HepG2 (cell line): ENCODE results near the gene BICRA. TPM values are rescaled to one million over a fixed set of nuclear protein-coding genes. Genes with fewer than 3 reads are reported as not detected.

ENCODE experiments used
- ATAC-seq: fragments of 200-7000 bp; cut with Tn5 transposase; 3 replicates; pipeline ENCODE4 v1.9.1; 2020; ENCODE audit warnings: mild to moderate bottlenecking, moderate library complexity
- BruUV-seq: library from RNA; stranded (reverse); fragments of 400-500 nt; replicated peaks from 2 replicates; lab custom pipeline; 2021; lab: Mats Ljungman, UMichigan
- CTCF ChIA-PET: fragments of 300-600 bp; formaldehyde crosslinking; extraction: SDS; loops from one replicate; lab custom pipeline; 2021; ENCODE audit warnings: low total read pairs, inconsistent platforms, low intra/inter-chr PET ratio; lab: Yijun Ruan, JAX
- POLR2A ChIA-PET: fragments of 350-600 bp; sonication (Branson Sonifier 250); formaldehyde crosslinking; loops from one replicate; lab custom pipeline; 2020; ENCODE audit warnings: antibody characterized with exemption, inconsistent platforms; lab: Yijun Ruan, JAX
- DNase-seq: peaks from one replicate; pipeline ENCODE4 v3.0.0-alpha.2; 2015; ENCODE audit warnings: low spot score
- FAIRE-seq: peaks from 3 replicates; lab custom pipeline; 2011; peaks lifted over from hg19 to GRCh38; lab: Jason Lieb, UNC
- H2AFZ ChIP-seq: one replicate; pipeline ENCODE4 v1.6.1; 2011; ENCODE audit warnings: low read length, inconsistent platforms
- H3K27ac ChIP-seq: fragments of 300-600 bp; 3 replicates; pipeline ENCODE4 v1.8.0; 2011; ENCODE audit warnings: mixed run types, mild to moderate bottlenecking, mixed read lengths, low read length, inconsistent platforms; ENCODE audit not compliant: insufficient read depth; ENCODE audit errors: extremely low read length
- H3K27me3 ChIP-seq, 2 experiments: fragments of 200-600 bp in 1 of 2; 2 replicates in 1 of 2; 3 replicates in 1 of 2; pipeline versions ENCODE4 v1.6.0 to v1.8.0; 2011; ENCODE audit warnings: low read length in 2 of 2, mild to moderate bottlenecking in 2 of 2, moderate library complexity in 2 of 2, inconsistent platforms in 1 of 2; ENCODE audit not compliant: insufficient read depth in 2 of 2, control insufficient read depth in 1 of 2
- H3K36me3 ChIP-seq, 2 experiments: fragments of 200-600 bp in 1 of 2; replicated peaks in 1 of 2; 2 replicates in 1 of 2; 3 replicates in 1 of 2; pipeline versions ENCODE4 v1.5.1 to v1.8.0; 2011; ENCODE audit warnings: low read length in 2 of 2, inconsistent platforms in 1 of 2; ENCODE audit not compliant: insufficient read depth in 2 of 2, control insufficient read depth in 1 of 2
- H3K4me1 ChIP-seq: 2 replicates; pipeline ENCODE4 v1.5.1; 2012; ENCODE audit warnings: low read length, inconsistent platforms; ENCODE audit not compliant: insufficient read depth
- H3K4me2 ChIP-seq: 2 replicates; pipeline ENCODE4 v1.6.0; 2011; ENCODE audit warnings: low read depth, low read length, inconsistent platforms
- H3K4me3 ChIP-seq, 3 experiments: fragments of 200-600 bp in 1 of 3; sonication (generic), shearing (Covaris generic) in 1 of 3; replicated peaks in 1 of 3; 2 replicates each; pipeline ENCODE4 v1.5.1; 2011 to 2016; ENCODE audit warnings: low read length in 3 of 3, inconsistent platforms in 2 of 3, low read depth in 2 of 3, mild to moderate bottlenecking in 2 of 3, control low read depth in 1 of 3, mixed read lengths in 1 of 3; ENCODE audit not compliant: insufficient read depth in 1 of 3
- H3K79me2 ChIP-seq: one replicate; pipeline ENCODE4 v1.6.1; 2011; ENCODE audit warnings: low read length, inconsistent platforms; ENCODE audit not compliant: insufficient read depth
- H3K9ac ChIP-seq: 2 replicates; pipeline ENCODE4 v1.6.0; 2011; ENCODE audit warnings: mild to moderate bottlenecking, low read depth, low read length, inconsistent platforms; ENCODE audit not compliant: insufficient read depth
- H3K9me3 ChIP-seq: 2 replicates; pipeline ENCODE4 v1.5.1; 2012; ENCODE audit warnings: mild to moderate bottlenecking, low read length
- H4K20me1 ChIP-seq: 2 replicates; pipeline ENCODE4 v1.6.0; 2011; ENCODE audit warnings: inconsistent platforms, mild to moderate bottlenecking, low read length, moderate library complexity; ENCODE audit not compliant: insufficient read depth
- ATF7 ChIP-seq, 2 experiments: fragments of 450-650 bp in 1 of 2; sonication (generic) in 1 of 2; formaldehyde crosslinking in 1 of 2; IDR thresholded peaks; 2 replicates each; pipeline versions ENCODE4 v1.4.0 to v1.6.1; 2016 to 2020; ENCODE audit warnings: antibody characterized with exemption in 1 of 2, mild to moderate bottlenecking in 1 of 2, missing genetic modification reagents in 1 of 2
- KLF13 ChIP-seq: sonication (generic); formaldehyde crosslinking; IDR thresholded peaks from 2 replicates; pipeline ENCODE4 v1.4.0; 2020; ENCODE audit warnings: mild to moderate bottlenecking, missing genetic modification reagents
- NR1H2 ChIP-seq: sonication (generic); formaldehyde crosslinking; IDR thresholded peaks from 2 replicates; pipeline ENCODE4 v1.8.1; 2022; ENCODE audit warnings: low read depth, missing genetic modification reagents, borderline replicate concordance
- SMAD3 ChIP-seq: sonication (generic); formaldehyde crosslinking; IDR thresholded peaks from 2 replicates; pipeline ENCODE4 v1.4.0; 2020; ENCODE audit warnings: missing genetic modification reagents
- SP140L ChIP-seq: sonication (generic); formaldehyde crosslinking; IDR thresholded peaks from 2 replicates; pipeline ENCODE4 v1.4.0; 2020; ENCODE audit warnings: missing genetic modification reagents, borderline replicate concordance
- SUZ12 ChIP-seq: fragments of 150-350 bp; IDR thresholded peaks from 2 replicates; pipeline ENCODE4 v1.6.1; 2014; ENCODE audit warnings: low read depth, low read length
- TBX3 ChIP-seq: fragments of 450-650 bp; IDR thresholded peaks from 2 replicates; pipeline ENCODE4 v1.6.1; 2017; ENCODE audit warnings: antibody characterized with exemption, mild to moderate bottlenecking, inconsistent platforms, borderline replicate concordance
- ZNF180 ChIP-seq: sonication (generic); formaldehyde crosslinking; IDR thresholded peaks from 2 replicates; pipeline ENCODE4 v1.4.0; 2020; ENCODE audit warnings: low read depth, missing genetic modification reagents, borderline replicate concordance
- ZNF652 ChIP-seq: IDR thresholded peaks from 2 replicates; pipeline ENCODE4 v1.6.1; 2016; ENCODE audit warnings: low read depth, borderline replicate concordance
- WGBS: methylation state at CpG from one replicate; pipeline ENCODE4 v1.1.6; 2017; ENCODE audit warnings: low lambda C conversion rate; 5-methylcytosine and 5-hydroxymethylcytosine counted together
- in situ Hi-C: cut with HindIII; loops from 2 replicates; pipeline ENCODE4 v1.10.0; 2017; ENCODE audit warnings: low pct_unique_long_range_greater_than_20kb; ENCODE audit not compliant: extremely low pct_ligation_motif_present
- intact Hi-C: fragments of 100-400 bp; cut with micrococcal nuclease; formaldehyde crosslinking; loops from one replicate; pipeline ENCODE4 v1.10.0; 2022; ENCODE audit not compliant: unreplicated experiment
- polyA plus RNA-seq, 8 experiments: library from polyadenylated mRNA; depleted of rRNA in 3 of 8; stranded (reverse) in 7 of 8; unstranded in 1 of 8; fragments of >200 nt; fragmentation: Illumina TruSeq in 4 of 8; extraction: Trizol in 4 of 8; gene quantifications; 2 replicates each; pipeline versions ENCODE4 v1.2.1 to v1.2.3, GENCODE V29; 2011 to 2016; ENCODE audit warnings: low read depth in 4 of 8, missing spikeins in 1 of 8, mixed read lengths in 1 of 8; ENCODE audit not compliant: insufficient read depth in 1 of 8
- total RNA-seq, 5 experiments: library from RNA; depleted of rRNA; stranded (reverse); fragments of >200 nt; fragmentation: Illumina TruSeq; extraction: Trizol; gene quantifications; 2 replicates each; pipeline ENCODE4 v1.2.3, GENCODE V29; 2016; ENCODE audit warnings: low read depth in 1 of 5
- TF ChIP-seq, protein P1 (sequence below): sonication (generic); formaldehyde crosslinking; IDR thresholded peaks from 2 replicates; pipeline ENCODE4 v1.4.0; 2020; ENCODE audit warnings: low read depth, mild to moderate bottlenecking, missing genetic modification reagents
- TF ChIP-seq, protein P2 (sequence below): sonication (generic); formaldehyde crosslinking; IDR thresholded peaks from 2 replicates; pipeline ENCODE4 v1.5.0; 2020; ENCODE audit warnings: mild to moderate bottlenecking, missing genetic modification reagents
- TF ChIP-seq, protein P3 (sequence below): sonication (generic); formaldehyde crosslinking; IDR thresholded peaks from 2 replicates; pipeline ENCODE4 v1.5.0; 2020; ENCODE audit warnings: missing genetic modification reagents

Gene BICRA
- total and polyA plus RNA-seq, 2 of the 13 experiments (the other 11 are each of a cell fraction or from before 2014, with no cell fraction given), result 0.55 to 0.71 TPM

DNA sequence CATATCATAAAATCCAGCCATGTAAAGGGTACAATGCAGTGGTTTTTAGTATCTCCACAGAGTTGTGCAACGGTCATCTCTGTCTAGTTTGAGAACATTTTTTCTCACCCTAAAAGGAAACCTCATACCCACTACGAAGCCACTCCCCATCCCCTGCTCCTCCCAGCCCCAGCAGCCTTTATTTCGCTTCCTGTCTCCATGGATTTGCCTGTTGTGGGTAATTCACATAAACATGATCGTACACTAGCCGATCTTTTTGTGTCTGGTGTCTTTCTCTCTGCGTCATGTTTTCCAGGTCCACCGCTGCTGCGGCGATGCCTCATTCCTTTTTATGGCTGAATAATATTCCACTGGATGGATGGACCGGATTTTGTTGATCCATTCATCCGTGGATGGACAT lies 28.6 kb downstream of the BICRA start (continued):
- TF ChIP-seq, protein P1, sequence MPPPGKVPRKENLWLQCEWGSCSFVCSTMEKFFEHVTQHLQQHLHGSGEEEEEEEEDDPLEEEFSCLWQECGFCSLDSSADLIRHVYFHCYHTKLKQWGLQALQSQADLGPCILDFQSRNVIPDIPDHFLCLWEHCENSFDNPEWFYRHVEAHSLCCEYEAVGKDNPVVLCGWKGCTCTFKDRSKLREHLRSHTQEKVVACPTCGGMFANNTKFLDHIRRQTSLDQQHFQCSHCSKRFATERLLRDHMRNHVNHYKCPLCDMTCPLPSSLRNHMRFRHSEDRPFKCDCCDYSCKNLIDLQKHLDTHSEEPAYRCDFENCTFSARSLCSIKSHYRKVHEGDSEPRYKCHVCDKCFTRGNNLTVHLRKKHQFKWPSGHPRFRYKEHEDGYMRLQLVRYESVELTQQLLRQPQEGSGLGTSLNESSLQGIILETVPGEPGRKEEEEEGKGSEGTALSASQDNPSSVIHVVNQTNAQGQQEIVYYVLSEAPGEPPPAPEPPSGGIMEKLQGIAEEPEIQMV (CRISPR knock-in tag), result no peak
- TF ChIP-seq SUZ12, result no peak

DNA sequence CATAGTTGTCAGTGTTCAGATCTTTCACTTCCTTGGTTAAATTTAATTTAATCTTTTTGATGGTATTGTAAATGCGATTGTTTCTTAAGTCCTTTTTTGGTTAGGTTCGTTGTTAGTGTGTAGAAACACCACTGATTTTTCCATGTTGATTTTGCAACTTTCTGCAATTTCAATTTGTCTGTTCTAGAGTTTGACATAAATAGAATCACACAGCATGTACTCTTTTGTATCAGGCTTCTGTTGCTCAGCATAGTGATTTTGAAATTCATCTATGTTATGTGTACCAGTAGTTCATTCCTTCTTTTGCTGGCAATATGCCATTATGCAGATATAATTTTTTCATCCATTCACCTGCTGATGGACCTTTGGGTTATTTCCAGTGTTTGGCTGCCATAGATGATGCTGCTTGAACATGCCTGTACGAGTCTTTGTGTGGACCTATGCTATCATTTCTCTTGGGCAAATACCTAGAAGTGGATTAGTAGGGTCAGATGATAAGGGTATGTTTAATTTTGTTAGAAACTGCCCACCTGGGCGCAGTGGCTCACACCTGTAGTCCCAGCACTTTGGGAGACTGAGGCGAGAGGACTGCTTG lies 33.1 kb downstream of the BICRA start:
- WGBS, result 87% methylated on average over 5 of the region's 5 CpGs
- DNase-seq, result no peak
- ChIA-PET CTCF (no interaction called here), POLR2A (no interaction called here)
- Histone ChIP-seq H3K36me3 (peaks cover 2 to 3% of the 10 kb centered on the region in 2 experiments; a peak in 2 of 5 replicates), H3K4me3 (no peak overlapping the region), H3K9me3 (no peaks in the 10 kb centered on the region), H3K9ac (no peak overlapping the region), H3K4me2 (no peak overlapping the region), H4K20me1 (0 out of 2 replicates have a peak, but pooled peaks cover 2% of the 10 kb centered on the region), H2AFZ (no peak overlapping the region), H3K27ac (no peak overlapping the region), H3K79me2 (peaks cover 8% of the 10 kb centered on the region), H3K27me3 (no peaks in the 10 kb centered on the region), H3K4me1 (no peaks in the 10 kb centered on the region)
- intact Hi-C loops (no loop called here), in situ Hi-C loops (no loop called here)
- no TSS peak for BruUV-seq
- TF ChIP-seq SMAD3 (no peak), KLF13 (no peak)
- no peak for ATAC-seq
- no peak for FAIRE-seq

DNA sequence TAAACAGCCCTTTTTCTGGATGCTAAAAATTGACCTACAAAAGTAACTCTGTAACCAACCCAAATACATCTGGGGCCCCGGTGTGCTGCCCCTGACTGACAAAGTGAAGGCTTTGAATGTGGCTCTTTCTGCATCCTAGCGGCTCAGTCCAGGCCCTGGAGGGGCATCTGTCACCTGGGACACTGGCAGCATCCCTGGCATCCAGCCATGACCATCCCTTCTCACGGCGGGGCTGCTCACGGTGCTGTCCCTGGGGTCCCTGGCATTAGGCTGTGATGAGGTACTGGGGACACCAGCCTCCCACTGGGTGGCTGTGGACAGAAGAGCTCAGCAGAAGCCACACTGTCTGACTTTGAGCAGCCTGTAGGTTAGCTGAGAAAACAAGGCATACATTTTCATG lies 34.3 kb downstream of the BICRA start:
- Histone ChIP-seq H3K4me3 (no peak overlapping the region), H3K4me1 (peaks cover 11% of the 10 kb centered on the region), H3K9me3 (no peaks in the 10 kb centered on the region), H3K4me2 (no peak overlapping the region), H4K20me1 (0 out of 2 replicates have a peak, but pooled peaks cover under 1% of the 10 kb centered on the region), H2AFZ (no peak overlapping the region), H3K36me3 (peaks cover 2 to 3% of the 10 kb centered on the region in 2 experiments; a peak in 2 of 5 replicates), H3K27me3 (no peaks in the 10 kb centered on the region), H3K79me2 (peaks cover 12% of the 10 kb centered on the region), H3K9ac (no peak overlapping the region), H3K27ac (no peak overlapping the region)
- ChIA-PET CTCF (no interaction called here), POLR2A (no interaction called here)
- no peak for ATAC-seq
- intact Hi-C loops (no loop called here), in situ Hi-C loops (no loop called here)
- DNase-seq, result no peak
- WGBS, result 100% methylated on average over 3 of the region's 5 CpGs
- BruUV-seq, result no TSS peak
- no peak for FAIRE-seq
- TF ChIP-seq, protein P2, sequence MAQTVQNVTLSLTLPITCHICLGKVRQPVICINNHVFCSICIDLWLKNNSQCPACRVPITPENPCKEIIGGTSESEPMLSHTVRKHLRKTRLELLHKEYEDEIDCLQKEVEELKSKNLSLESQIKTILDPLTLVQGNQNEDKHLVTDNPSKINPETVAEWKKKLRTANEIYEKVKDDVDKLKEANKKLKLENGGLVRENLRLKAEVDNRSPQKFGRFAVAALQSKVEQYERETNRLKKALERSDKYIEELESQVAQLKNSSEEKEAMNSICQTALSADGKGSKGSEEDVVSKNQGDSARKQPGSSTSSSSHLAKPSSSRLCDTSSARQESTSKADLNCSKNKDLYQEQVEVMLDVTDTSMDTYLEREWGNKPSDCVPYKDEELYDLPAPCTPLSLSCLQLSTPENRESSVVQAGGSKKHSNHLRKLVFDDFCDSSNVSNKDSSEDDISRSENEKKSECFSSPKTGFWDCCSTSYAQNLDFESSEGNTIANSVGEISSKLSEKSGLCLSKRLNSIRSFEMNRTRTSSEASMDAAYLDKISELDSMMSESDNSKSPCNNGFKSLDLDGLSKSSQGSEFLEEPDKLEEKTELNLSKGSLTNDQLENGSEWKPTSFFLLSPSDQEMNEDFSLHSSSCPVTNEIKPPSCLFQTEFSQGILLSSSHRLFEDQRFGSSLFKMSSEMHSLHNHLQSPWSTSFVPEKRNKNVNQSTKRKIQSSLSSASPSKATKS (CRISPR knock-in tag), result no peak
- TF ChIP-seq TBX3 (no peak), NR1H2 (no peak), ZNF652 (no peak), SP140L (no peak), ATF7 (IDR thresholded peaks at IDR 0.05) (no peak), ATF7 (CRISPR knock-in tag; IDR thresholded peaks at IDR 0.05) (no peak), ZNF180 (CRISPR knock-in tag) (no peak)
- TF ChIP-seq, protein P3, sequence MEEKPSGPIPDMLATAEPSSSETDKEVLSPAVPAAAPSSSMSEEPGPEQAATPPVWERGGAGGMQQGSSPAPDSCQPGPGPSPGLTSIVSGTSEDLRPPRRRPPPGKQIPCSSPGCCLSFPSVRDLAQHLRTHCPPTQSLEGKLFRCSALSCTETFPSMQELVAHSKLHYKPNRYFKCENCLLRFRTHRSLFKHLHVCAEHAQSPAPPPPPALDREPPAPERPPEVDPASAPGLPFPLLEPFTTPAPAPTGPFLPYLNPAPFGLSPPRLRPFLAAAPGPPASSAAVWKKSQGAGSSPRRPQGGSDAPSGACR, result no peak
